Stimulated activated effector memory CD8-positive, alpha-beta T cell treated with anti-CD3 and anti-CD28 coated beads, Interleukin-12 subunit alpha, Interleukin-12 subunit beta, amount 100 ng/mL, for 72 hours (primary cell): ENCODE measurements around the gene ASPHD2.

Experiments
- ATAC-seq: fragments of 150-1000 bp; cut with Tn5 transposase; 2 replicates; pipeline ENCODE4 v1.10.0; 2021
- DNase-seq, 2 donors: peaks; one replicate each; pipeline ENCODE4 v3.0.0; 2021 to 2022; ENCODE audit warnings: low spot score in 2 of 2
- H3K27ac Mint-ChIP-seq: one replicate; pipeline ENCODE4 v1.8.0; 2022; ENCODE audit warnings: mild to moderate bottlenecking, mixed read lengths
- H3K36me3 Mint-ChIP-seq: one replicate; pipeline ENCODE4 v1.8.0; 2022; ENCODE audit warnings: mild to moderate bottlenecking, mixed read lengths
- H3K4me1 Mint-ChIP-seq: one replicate; pipeline ENCODE4 v1.8.0; 2022; ENCODE audit warnings: mixed read lengths
- H3K4me3 Mint-ChIP-seq: one replicate; pipeline ENCODE4 v1.8.0; 2022; ENCODE audit warnings: mild to moderate bottlenecking, mixed read lengths
- H3K9me3 Mint-ChIP-seq: one replicate; pipeline ENCODE4 v1.8.0; 2022; ENCODE audit warnings: mixed read lengths

The ASPHD2 gene, protein sequence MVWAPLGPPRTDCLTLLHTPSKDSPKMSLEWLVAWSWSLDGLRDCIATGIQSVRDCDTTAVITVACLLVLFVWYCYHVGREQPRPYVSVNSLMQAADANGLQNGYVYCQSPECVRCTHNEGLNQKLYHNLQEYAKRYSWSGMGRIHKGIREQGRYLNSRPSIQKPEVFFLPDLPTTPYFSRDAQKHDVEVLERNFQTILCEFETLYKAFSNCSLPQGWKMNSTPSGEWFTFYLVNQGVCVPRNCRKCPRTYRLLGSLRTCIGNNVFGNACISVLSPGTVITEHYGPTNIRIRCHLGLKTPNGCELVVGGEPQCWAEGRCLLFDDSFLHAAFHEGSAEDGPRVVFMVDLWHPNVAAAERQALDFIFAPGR

DNA sequence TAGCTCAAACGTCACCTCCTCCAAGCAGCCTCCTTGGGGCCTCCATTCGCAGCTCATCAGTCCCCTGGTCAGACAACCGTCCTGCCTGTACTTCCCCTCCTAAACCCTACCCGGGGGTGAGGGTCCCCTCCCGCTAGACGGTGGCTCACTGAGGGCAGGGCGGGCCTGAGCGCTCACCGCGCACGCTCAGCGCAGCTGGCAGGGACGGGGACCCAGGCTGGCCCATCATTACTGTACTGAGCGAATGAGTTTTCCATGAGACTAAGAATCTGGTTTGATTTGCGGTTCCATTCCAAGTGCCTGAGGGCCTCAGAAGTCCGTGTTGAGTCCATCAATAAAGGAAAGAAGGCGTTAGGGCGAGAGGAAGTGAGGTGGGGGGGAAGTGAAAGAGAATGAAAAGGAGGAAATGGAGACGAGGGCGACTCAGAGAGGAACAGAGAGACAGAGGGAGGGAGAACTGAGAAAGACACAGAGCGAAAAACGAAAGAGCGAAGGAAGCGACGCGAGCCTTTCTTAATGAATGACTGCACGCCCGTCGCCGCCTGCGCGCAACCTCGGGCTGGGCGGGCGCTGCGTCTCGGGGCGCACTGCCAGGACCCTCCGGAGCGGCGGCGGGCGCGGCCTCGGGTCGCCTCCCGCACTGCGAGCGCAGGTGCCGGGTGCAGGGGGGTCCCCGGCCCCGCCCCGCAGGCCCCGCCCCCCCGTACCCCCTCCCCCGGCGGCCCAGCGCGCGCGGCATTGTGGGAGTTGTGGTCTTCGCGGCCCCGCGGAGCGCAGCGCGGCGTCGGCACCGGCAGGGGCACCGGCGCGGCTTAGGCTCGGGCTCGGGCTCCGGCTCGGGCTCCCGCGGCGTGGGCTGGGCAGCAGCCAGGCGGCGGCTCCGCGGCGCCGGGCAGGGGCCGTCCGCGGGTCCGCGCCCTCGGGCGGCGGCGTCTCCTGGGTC, at the start of gene ASPHD2:
Gene ASPHD2 (plus strand): TSS at position 746 of the 943 bp plus-strand sequence. CDS start 4,356 bp downstream, outside the sequence.
- H3K27ac Mint-ChIP-seq: peak within 1 kb of the TSS; percentile 99
- ATAC-seq (peak; percentile 91), DNase-seq (peak; percentile 67 to 89)

DNA sequence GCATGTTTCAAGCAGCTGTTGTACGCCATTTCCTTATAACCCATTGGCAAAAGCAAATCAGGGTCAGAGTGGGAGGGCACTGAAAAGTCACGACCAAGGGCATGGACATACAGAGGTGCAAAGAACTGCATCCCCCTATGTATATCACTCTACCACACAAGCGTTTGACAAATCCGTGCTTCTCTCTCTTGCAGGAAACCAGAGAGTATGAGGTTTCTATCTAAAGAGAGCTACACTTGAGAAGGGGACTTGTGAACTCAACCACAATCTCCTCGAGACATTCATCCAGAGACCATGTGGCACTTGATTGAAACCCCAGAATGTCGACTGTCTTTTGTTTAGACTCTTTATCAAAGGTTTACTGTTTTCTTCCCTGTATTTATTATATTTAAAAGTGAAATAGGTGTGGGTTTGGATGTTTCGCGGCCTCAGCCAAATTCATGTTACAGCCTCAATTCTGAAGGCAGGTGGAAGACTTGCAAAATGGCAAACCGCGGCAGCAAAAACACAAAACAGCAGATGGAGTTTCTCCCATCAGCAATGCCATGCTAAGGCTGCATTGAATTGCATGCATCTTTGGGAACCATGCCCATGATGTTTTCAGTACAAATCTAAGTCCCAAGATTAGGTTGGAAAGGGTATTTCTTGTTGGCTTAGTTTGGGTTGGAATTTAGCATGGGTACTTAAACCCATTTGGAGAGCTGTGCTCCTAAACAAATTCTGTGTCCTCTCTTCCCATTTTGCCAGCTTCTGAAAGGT, 48.8 kb upstream of the ASPHD2 start:
- Mint-ChIP-seq H3K4me1 (peaks cover 7% of the 10 kb centered on the region), H3K27ac (no peak overlapping the region), H3K9me3 (no peaks in the 10 kb centered on the region), H3K4me3 (no peak overlapping the region), H3K36me3 (no peaks in the 10 kb centered on the region)
- ATAC-seq (no peak), DNase-seq (no peak)

More for the DNA sequence above, at the start of gene ASPHD2:
- H3K4me3 Mint-ChIP-seq: peak within 1 kb of the TSS; percentile 84
- no peaks in the 10 kb centered on the region for H3K9me3 Mint-ChIP-seq
- H3K4me1 Mint-ChIP-seq: peaks cover 51% of the 10 kb centered on the region
- H3K36me3 Mint-ChIP-seq: peaks cover 40% of the 10 kb centered on the region

DNA sequence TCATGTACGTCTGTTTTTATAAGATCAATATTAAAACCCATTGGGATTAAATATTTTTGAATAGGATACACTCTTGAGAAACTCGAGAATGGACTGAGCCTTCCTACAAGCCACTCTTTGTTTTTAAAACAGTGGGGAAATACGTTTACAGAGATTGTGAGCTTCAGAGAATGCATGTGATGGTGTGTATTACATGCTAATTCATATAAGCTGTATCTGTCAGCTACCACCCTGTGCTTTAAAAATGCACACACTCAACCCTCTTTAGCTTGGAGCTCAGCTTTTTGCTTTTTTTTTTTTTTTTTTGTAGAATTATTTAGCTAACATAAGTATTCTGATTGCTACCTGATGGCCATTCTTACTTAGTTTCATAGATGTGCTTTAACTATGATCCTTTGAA, 46.3 kb upstream of the ASPHD2 start:
- Mint-ChIP-seq H3K36me3 (no peaks in the 10 kb centered on the region), H3K9me3 (no peaks in the 10 kb centered on the region), H3K27ac (no peak overlapping the region), H3K4me1 (peaks cover under 1% of the 10 kb centered on the region), H3K4me3 (no peak overlapping the region)
- DNase-seq (no peak), ATAC-seq (no peak)

DNA sequence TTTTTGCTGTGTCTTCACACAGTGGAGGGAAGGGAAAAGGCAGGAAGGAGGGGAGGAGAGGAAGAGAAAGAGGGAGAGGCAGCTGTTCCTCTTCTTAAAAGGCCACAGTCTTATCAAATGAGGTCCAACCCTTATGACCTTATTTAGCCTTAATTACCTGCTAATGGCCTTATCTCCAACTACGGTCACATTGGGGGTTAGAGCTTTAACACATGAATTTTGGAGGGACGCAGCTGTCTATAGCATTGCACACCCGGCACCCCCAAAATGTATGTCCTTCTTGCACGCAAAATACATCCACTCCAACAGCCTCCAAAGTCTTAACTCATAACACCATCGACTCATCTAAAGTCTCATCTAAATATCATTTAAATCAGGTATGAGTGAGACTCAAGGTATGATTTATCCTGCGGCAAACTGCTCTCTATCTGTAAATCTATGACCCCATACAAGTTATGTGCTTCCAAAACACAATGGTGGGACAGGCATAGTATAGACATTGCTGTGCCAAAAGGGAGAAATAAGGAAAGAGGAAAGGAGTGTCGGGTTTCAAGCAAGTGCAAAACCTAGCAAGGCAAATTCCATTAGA, 45.0 kb upstream of the ASPHD2 start:
- H3K9me3 Mint-ChIP-seq: no peaks in the 10 kb centered on the region
- no peaks in the 10 kb centered on the region for H3K36me3 Mint-ChIP-seq
- H3K4me3 Mint-ChIP-seq: no peak overlapping the region
- H3K27ac Mint-ChIP-seq: no peak overlapping the region
- no peaks in the 10 kb centered on the region for H3K4me1 Mint-ChIP-seq
- DNase-seq (no peak), ATAC-seq (no peak)

DNA sequence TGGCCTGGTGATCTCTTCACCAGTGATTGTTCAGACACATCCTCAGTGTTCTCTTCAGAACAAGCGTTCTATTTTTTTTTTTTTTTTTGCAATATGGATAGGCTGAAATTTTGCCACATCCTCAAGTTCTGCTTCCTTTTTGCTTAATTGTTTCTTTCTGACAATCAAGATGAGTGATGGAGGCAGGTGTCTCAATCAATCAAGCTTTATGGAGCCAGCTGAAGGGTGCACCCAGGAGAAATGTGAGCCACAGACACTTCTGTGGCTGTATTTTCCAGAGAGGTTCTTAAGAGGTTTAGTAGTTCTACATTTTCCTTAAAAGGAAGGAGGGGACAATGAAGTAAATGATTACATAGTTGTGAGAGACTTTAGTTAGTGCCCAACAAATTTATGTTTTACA, 43.9 kb upstream of the ASPHD2 start:
- ATAC-seq: no peak
- H3K4me3 Mint-ChIP-seq: no peak overlapping the region

DNA sequence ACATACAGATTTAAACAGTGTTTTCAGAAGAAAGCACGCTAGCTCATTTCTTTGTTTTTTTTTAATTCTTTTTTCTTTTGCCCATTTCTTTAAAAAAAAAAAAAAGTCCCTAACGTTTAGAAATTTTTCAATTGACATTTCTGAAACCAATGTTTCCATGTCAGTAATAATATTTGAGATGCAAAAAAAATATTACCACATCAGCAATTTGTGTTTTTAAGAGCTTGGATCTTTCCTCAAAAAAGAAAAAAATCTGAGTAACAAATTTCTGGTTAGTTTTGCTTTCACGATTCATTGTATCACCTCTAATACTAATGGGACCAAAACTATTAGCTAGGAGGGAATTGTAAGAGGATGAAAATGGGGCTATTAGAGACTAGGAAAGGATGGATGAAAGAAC, 39.9 kb upstream of the ASPHD2 start:
- Mint-ChIP-seq H3K4me1 (no peaks in the 10 kb centered on the region), H3K4me3 (no peak overlapping the region), H3K27ac (no peak overlapping the region), H3K9me3 (no peaks in the 10 kb centered on the region), H3K36me3 (no peaks in the 10 kb centered on the region)
- ATAC-seq (no peak), DNase-seq (no peak)

More for the DNA sequence above, 43.9 kb upstream of the ASPHD2 start:
- no peaks in the 10 kb centered on the region for H3K9me3 Mint-ChIP-seq
- DNase-seq: no peak
- H3K27ac Mint-ChIP-seq: no peak overlapping the region
- no peaks in the 10 kb centered on the region for H3K4me1 Mint-ChIP-seq
- H3K36me3 Mint-ChIP-seq: no peaks in the 10 kb centered on the region

DNA sequence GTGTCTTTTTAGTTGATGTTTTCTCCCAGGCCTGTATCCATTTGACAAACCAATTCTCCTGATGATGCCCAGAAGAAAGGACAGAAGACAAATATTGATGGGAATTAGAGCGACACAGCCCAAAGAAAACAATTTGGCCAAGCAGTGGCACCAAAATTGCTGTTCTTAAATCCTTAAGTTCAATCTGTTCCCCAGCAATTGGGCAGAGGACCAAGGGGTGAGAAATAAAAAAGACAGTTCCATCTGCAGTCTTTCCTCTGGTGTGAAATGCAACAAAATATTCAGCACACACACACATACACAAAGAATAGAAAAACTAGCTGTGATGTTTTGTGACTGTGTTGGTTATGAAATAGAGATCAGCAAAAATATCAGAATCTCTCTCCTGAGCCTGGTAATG, 38.0 kb upstream of the ASPHD2 start:
- H3K4me1 Mint-ChIP-seq: no peaks in the 10 kb centered on the region
- ATAC-seq (no peak), DNase-seq (no peak)
- no peaks in the 10 kb centered on the region for H3K36me3 Mint-ChIP-seq
- H3K9me3 Mint-ChIP-seq: no peaks in the 10 kb centered on the region
- H3K4me3 Mint-ChIP-seq: no peak overlapping the region
- no peak overlapping the region for H3K27ac Mint-ChIP-seq

DNA sequence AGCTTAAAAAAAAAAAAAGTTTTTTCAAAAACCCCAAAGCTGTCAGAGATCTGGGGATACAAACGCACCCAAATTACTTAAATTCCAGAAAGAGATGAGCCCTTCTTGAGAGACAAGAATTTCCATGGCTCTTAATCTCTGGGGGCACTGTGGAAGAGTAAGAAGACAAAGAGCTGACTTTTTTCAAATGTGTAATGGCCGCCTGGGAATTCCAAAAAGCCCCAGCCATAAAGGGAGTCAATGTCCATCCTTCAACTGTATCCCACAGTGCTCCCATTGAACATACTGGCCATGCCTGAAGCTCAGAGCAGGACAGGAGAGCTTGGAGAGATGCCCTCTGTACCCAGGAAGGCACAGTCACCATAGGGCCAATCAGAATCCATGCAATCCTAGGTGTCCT, 37.4 kb upstream of the ASPHD2 start:
- Mint-ChIP-seq H3K4me3 (no peak overlapping the region), H3K36me3 (no peaks in the 10 kb centered on the region), H3K4me1 (no peaks in the 10 kb centered on the region), H3K27ac (no peak overlapping the region), H3K9me3 (no peaks in the 10 kb centered on the region)
- DNase-seq: no peak
- no peak for ATAC-seq

DNA sequence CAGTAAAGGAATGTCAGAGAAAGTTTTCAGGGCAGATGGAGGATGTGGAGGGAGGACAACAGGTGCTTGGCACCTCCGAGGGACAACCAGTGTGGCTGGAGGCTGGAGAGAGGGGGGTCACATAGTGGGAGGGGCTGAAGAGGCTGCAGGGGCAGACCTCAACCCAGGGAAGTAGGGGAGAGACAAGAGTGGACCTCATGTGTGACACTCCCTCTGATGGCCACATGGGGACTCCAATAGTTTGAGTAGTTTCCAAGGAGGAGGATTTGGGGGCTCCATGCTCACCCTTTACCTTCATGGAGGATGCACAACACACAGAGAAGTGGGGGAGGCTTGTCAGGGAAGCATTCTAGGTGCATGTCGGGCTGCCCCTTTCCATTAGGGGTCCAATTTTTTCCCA, 35.1 kb upstream of the ASPHD2 start:
- no peaks in the 10 kb centered on the region for H3K4me1 Mint-ChIP-seq
- DNase-seq (no peak), ATAC-seq (no peak)
- H3K4me3 Mint-ChIP-seq: no peak overlapping the region
- no peaks in the 10 kb centered on the region for H3K36me3 Mint-ChIP-seq
- peak overlapping the region; percentile 1 for H3K27ac Mint-ChIP-seq
- H3K9me3 Mint-ChIP-seq: no peaks in the 10 kb centered on the region

DNA sequence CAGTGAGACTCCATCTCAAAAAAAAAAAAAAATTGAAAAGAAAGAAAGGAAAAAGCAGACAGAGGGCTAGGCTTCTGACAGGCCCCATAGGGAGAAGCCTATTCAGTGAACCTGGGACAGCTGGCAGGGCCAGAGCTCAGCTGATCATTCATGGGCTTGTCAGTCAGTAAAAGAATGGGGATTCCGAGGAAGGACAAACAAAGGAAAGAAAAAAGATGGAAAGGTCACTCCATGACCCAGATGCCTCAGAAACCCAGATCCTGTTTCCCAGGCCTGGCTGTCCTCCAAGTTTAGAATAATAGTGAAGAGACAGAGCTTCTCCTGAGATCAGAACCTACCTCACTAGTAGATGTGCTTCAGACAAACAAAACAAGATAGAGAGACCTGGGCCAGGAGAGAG, 34.3 kb upstream of the ASPHD2 start:
- DNase-seq (no peak), ATAC-seq (no peak)
- H3K36me3 Mint-ChIP-seq: no peaks in the 10 kb centered on the region
- H3K27ac Mint-ChIP-seq: no peak overlapping the region
- no peaks in the 10 kb centered on the region for H3K9me3 Mint-ChIP-seq
- H3K4me3 Mint-ChIP-seq: no peak overlapping the region
- no peaks in the 10 kb centered on the region for H3K4me1 Mint-ChIP-seq

DNA sequence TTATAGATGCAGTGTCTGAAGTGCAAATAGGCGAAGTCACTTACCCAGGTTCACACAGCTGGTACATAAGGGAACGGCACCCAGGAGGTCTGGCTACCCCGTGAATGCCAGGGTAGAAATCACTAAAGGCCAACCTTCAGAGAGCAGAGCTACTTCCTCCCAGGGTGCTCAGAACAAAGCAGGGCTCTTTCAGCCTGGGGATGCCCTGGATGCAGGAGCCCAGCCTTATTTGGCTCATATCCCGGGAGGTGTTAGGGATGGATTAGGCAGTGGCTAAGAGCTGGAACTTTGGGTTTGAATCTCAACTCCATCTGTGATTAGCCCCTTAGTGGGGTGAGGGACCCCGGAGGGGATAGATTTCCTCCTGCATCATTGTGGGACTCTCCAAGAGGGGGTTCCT, 33.1 kb upstream of the ASPHD2 start:
- H3K9me3 Mint-ChIP-seq: no peaks in the 10 kb centered on the region
- DNase-seq (no peak), ATAC-seq (no peak)
- no peak overlapping the region for H3K4me3 Mint-ChIP-seq
- no peaks in the 10 kb centered on the region for H3K36me3 Mint-ChIP-seq
- H3K4me1 Mint-ChIP-seq: no peaks in the 10 kb centered on the region
- H3K27ac Mint-ChIP-seq: no peak overlapping the region

DNA sequence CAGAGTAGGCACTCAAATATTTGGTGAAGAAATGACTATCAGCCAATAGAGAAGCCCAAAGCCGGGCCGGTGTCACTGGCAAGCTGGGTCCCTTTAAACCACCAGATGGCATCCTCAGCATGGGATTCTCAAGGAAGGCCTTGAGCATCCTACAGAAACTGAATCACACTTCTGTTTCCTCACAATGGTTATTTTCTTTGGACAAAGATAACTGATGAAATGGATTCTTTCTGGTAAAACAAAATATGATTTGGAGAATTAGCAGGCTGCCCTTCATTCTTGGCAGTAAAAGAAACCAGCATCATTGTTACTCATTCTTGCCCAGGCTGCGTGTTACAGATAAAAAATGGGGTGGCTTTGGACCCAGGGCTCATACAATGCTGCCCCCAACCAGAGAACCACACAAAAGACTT, 30.3 kb upstream of the ASPHD2 start:
- Mint-ChIP-seq H3K36me3 (no peaks in the 10 kb centered on the region), H3K4me1 (no peaks in the 10 kb centered on the region)
- DNase-seq: peak; percentile 25 to 58

DNA sequence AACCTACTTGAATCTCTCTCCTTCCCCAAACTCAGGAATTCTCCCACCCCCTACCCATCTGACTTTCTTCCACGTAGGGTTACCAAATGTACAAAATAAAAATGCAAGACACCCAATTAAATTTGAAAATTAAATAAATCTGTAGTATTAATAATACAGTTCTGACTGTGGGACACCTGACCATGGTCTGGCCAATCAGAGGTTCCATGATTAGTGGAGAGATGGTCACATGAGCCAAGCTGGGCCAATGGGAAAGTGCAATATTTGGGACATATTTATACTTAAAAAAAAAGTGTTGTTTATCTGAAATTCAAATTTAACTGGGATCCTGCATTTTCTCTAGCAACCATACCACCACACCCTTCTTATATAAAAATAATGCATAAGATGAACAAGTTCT, 29.8 kb upstream of the ASPHD2 start:
- DNase-seq (no peak), ATAC-seq (no peak)
- no peak overlapping the region for H3K4me3 Mint-ChIP-seq
- H3K4me1 Mint-ChIP-seq: peaks cover 4% of the 10 kb centered on the region
- no peaks in the 10 kb centered on the region for H3K9me3 Mint-ChIP-seq
- H3K36me3 Mint-ChIP-seq: no peaks in the 10 kb centered on the region
- H3K27ac Mint-ChIP-seq: no peak overlapping the region

More for the DNA sequence above, 30.3 kb upstream of the ASPHD2 start:
- no peak overlapping the region for H3K27ac Mint-ChIP-seq
- ATAC-seq: peak; percentile 86
- H3K4me3 Mint-ChIP-seq: no peak overlapping the region
- H3K9me3 Mint-ChIP-seq: no peaks in the 10 kb centered on the region

DNA sequence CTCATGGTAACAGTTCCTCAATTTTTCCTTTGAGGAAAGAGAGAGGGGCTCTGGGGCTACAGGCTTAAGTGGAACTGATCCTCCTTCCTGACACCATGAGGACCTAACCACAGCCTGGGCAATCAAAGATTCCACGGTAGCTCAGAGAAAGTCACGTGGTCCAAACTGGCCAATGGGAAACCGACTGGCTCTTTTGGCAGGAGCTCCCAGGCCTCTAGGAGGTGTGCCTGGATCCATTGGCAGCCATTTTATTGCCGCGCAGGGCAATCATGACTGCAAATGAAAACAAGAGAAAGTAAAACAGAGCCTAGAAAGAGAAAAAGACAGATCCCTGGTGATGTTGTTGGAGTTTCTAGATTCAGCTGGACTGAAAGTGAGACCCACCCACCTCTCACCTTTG, 27.3 kb upstream of the ASPHD2 start:
- Mint-ChIP-seq H3K36me3 (no peaks in the 10 kb centered on the region), H3K27ac (no peak overlapping the region), H3K4me1 (peaks cover 10% of the 10 kb centered on the region), H3K4me3 (no peak overlapping the region), H3K9me3 (no peaks in the 10 kb centered on the region)
- no peak for DNase-seq
- no peak for ATAC-seq
